Kidney epithelial cell (primary cell): ENCODE data around the gene GRAP. TPM values are rescaled to one million over a fixed set of nuclear protein-coding genes. Genes with fewer than 3 reads are reported as not detected.
"Not testable (repeated sequence)": the region's sequence is repeated elsewhere in the genome, so short reads cannot be mapped to it uniquely, and the experiment has no call there.

Experiments
- DNase-seq: peaks from one replicate; pipeline ENCODE4 v3.0.0-alpha.2; 2010; ENCODE audit warnings: low read depth
- H3K27me3 ChIP-seq: 2 replicates; pipeline ENCODE4 v1.6.0; 2011; ENCODE audit warnings: low read length; ENCODE audit not compliant: control insufficient read depth, insufficient read depth
- H3K36me3 ChIP-seq: 2 replicates; pipeline ENCODE4 v1.5.1; 2011; ENCODE audit warnings: low read length; ENCODE audit not compliant: control insufficient read depth, insufficient read depth
- H3K4me3 ChIP-seq: 2 replicates; pipeline ENCODE4 v1.5.1; 2011; ENCODE audit warnings: low read depth, mild to moderate bottlenecking, control low read depth, low read length
- total RNA-seq: library from RNA; depleted of rRNA; stranded (reverse); fragments of >200 nt; gene quantifications from 2 replicates; pipeline ENCODE4 v1.2.3, GENCODE V29; 2015

Gene GRAP
- total RNA-seq, 1 donor from 2014 or later: 1.6 TPM

DNA sequence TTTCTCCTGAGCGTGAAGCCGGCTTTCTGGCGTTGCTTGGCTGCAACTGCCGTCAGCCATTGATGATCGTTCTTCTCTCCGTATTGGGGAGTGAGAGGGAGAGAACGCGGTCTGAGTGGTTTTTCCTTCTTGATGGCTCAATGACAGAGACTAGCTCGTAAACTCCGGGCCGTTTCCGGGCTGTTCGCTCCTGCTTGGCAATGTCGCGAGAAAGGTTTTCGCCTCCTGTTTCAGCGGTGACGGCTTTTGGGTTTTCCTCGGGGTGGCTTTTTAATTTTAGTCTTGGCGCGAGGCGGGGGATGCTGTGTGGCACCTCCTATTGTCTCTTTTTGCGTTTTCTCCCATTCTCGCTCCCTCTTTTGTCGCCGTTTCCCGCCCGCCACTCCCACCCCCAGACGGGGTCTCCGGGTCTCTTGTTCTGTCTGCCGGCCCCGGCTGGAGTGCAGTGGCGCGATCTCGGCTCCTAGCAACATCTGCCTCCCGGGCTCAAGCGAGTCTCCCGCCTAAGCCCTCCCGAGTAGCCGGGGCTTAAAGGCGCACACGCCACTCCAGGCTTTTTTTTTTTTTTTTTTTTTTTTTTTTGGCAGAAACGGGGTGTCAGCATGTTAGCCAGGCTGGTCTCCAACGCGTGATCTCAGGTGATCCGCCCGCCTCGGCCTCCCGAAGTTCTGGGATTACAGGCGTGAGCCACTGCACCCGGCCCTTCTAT, 15.4 kb upstream of the GRAP start:
- not testable (repeated sequence) for DNase-seq, H3K4me3 ChIP-seq, H3K27me3 ChIP-seq, H3K36me3 ChIP-seq

DNA sequence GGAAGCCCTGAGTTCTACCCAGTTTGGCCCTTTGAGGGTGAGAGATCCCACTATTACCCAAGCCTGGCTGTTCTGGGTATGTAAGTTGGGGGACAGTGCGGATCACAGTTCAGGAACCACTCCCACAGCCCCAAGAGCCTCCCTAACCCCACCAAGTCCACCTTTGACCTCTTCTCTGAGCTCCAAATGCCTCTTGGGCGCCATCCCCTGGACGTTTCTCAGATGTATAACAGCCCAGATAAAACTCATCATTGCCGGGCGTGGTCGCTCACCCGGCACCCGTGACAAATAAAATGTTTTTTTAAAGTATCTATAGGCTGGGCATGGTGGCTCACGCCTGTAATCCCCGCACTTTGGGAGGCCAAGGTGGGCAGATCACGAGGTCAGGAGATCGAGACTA, 8.7 kb upstream of the GRAP start:
- not testable (repeated sequence) for H3K4me3 ChIP-seq, DNase-seq, H3K27me3 ChIP-seq, H3K36me3 ChIP-seq

GRCh38 chr17:19048826-19049225, 2.1 kb upstream of the GRAP start:
- not testable (repeated sequence) for DNase-seq, H3K36me3 ChIP-seq, H3K27me3 ChIP-seq, H3K4me3 ChIP-seq

GRCh38 chr17:19047510-19047909, 753 bp upstream of the GRAP start:
- H3K27me3 ChIP-seq, H3K36me3 ChIP-seq, DNase-seq, H3K4me3 ChIP-seq: not testable (repeated sequence)

- H3K27me3 ChIP-seq, H3K36me3 ChIP-seq, DNase-seq, H3K4me3 ChIP-seq: not testable (repeated sequence)
These were observed 2.1 kb downstream of the GRAP start for GRCh38 chr17:19044643-19045042.

- H3K27me3 ChIP-seq, H3K4me3 ChIP-seq: not testable (repeated sequence)
These were observed 3.7 kb downstream of the GRAP start for GRCh38 chr17:19043032-19043431.

DNA sequence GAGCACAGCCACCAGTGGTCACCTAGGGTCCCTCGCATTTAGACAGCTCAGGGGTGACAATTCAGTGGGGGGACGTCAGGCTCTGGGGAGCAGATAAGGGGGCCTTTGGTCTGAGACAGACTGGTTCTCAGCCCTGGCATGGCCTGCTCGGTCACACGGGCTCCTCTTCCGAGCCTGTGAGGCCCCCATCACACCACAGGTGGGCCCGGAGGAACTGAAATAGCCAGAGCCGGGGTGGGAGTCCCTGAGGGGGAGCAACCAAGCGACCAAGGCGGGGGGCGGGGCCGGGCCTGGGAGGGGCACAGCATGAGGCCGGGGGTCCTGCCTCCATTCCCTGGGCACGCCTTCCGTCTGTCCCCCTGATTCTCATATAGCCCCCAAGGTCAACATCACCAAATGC, 4.4 kb downstream of the GRAP start:
- H3K4me3 ChIP-seq, DNase-seq, H3K27me3 ChIP-seq, H3K36me3 ChIP-seq: not testable (repeated sequence)

More at GRCh38 chr17:19043032-19043431, 3.7 kb downstream of the GRAP start:
- DNase-seq, H3K36me3 ChIP-seq: not testable (repeated sequence)

GRCh38 chr17:19041871-19042270, 4.9 kb downstream of the GRAP start:
- H3K27me3 ChIP-seq, DNase-seq, H3K4me3 ChIP-seq, H3K36me3 ChIP-seq: not testable (repeated sequence)

DNA sequence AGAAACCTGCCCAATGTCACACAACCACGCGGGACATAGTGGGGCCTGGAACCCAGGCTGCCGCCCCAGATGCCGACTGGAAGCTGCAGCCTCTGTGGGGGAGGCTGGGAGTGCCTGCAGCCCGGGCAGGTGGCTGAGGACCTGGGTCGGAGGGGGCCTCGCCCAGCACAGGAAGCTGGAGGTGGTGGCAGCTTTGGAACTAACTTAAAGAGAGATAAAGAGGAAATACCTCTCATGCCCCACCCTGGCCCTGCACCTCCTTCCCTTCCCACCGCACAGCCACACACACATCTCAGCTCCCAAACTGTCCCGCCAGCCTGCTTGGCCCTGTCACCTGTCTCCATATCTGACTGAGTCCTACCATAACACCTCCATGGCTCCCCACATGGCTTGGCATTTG, 6.4 kb downstream of the GRAP start:
- DNase-seq, H3K27me3 ChIP-seq, H3K36me3 ChIP-seq, H3K4me3 ChIP-seq: not testable (repeated sequence)

- not testable (repeated sequence) for DNase-seq, H3K27me3 ChIP-seq, H3K36me3 ChIP-seq, H3K4me3 ChIP-seq
These were observed 8.0 kb downstream of the GRAP start for GRCh38 chr17:19038730-19039129.

DNA sequence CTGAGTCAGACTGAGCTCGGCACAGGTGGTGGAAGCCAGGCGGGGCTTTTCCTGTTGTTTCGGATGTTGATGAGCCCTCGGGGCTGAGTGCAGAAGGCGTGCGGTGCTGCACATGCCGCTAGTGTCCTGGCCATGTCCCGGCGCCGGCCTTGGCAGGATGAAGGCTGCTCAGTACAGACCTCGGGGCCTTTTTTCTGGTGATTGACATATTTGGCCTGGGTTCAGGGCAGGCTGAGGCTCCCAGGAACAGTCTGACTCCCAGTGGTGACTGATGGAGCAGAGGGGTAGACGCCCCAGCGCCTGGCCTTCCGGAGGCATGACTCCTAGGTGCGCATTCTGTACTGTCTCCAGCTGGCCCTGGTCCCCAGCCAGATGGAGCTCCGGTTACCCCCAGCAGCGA, 8.8 kb downstream of the GRAP start:
- not testable (repeated sequence) for H3K36me3 ChIP-seq, H3K27me3 ChIP-seq, H3K4me3 ChIP-seq, DNase-seq

DNA sequence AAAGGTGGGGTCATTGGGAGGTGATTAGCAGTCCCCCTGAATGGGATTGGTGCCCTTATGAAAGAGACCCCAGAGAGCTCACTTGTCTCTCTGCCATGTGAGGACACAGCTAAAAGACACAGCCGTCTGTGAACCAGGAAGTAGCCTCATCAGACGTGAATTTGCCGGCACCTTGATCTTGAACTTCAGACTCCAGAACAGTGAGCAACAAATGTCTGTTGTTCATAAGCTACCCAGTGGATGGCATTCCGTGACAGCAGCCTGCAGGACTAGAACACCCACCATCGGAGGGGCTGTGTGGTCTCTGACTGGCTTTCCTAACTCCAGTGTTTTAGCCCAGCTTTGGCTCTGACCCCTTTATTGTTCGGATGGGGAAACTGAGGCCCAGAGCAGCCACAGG, 9.2 kb downstream of the GRAP start:
- not testable (repeated sequence) for H3K4me3 ChIP-seq, H3K36me3 ChIP-seq, DNase-seq, H3K27me3 ChIP-seq

DNA sequence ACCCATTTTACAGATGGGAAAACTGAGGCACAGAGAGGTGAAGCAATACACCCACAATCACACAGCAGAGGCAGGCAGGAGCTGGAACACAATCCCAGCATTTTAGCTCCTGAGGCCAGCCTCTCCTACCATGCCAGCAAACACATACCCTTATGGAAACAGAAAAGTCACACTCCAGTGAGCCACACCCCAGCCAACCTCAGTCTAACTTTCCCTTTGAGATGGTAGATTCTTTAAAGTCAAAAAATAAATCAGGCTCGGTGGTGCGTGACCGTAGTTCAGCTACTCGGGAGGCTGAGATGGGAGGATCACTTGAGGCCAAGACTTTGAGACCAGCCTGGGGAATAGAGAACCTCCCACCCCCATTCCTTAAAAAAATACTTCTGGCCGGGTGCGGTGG, 10.6 kb downstream of the GRAP start:
- not testable (repeated sequence) for H3K36me3 ChIP-seq, H3K4me3 ChIP-seq, H3K27me3 ChIP-seq, DNase-seq

DNA sequence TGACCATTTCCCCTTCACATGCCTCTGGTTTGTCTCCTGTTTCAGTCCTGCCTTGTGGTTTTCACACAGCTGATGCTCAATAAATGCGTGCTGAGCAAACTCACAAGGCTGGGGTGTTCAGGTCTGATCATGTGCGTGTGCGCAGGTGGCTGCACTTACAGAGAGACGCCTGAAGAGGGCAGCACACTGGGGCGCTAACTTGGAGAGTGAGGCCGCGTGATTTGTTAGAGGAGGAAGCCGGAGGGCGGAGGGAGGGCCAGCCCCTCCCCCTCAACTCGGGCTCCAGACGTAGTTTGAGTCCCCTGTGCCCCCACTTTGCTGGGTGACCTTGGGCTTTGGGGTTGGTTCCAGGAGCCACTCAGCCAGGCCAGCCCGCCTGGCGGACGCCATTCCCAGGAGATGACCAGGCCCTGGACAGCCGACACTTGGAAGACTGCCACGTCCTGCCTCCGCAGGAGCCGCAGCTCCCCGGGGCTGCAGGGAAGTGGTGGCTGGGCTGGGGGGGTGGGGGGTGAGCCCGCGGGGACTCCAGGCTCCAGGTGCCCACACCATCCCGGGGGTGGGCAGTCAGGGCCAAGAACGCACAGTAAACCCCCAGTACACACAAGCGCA, 14.3 kb downstream of the GRAP start:
- not testable (repeated sequence) for DNase-seq, H3K27me3 ChIP-seq, H3K36me3 ChIP-seq, H3K4me3 ChIP-seq
